HK-2 (cell line): ENCODE measurements around the gene SYNRG.

ENCODE experiments used
- DNase-seq: peaks from one replicate; pipeline ENCODE4 v3.0.0-alpha.2; 2018; ENCODE audit not compliant: unreplicated experiment

SYNRG gene

GRCh38 chr17:37470181-37470580 lies 139.0 kb downstream of the SYNRG start:
- DNase-seq = no peak

GRCh38 chr17:37466471-37466870 lies 142.7 kb downstream of the SYNRG start:
- no peak for DNase-seq

- DNase-seq = no peak
Measured at GRCh38 chr17:37465069-37465616, 144.1 kb downstream of the SYNRG start.
